Astrocyte (in vitro differentiated cells and primary cell): ENCODE results near the gene TOM1L2. TPM values are rescaled to one million over a fixed set of nuclear protein-coding genes. Genes with fewer than 3 reads are reported as not detected.

Source experiments
- DNase-seq: peaks from one replicate; pipeline ENCODE4 v3.0.0-alpha.2; 2010; ENCODE audit warnings: low read depth
- FAIRE-seq: peaks from 2 replicates; lab custom pipeline; 2011; peaks lifted over from hg19 to GRCh38; lab: Jason Lieb, UNC
- H2AFZ ChIP-seq: 2 replicates; pipeline ENCODE4 v1.6.0; 2012; ENCODE audit warnings: low read depth, low read length, inconsistent platforms
- H3K27ac ChIP-seq: 2 replicates; pipeline ENCODE4 v1.5.1; 2011; ENCODE audit warnings: low read depth, low read length, inconsistent platforms
- H3K27me3 ChIP-seq: 2 replicates; pipeline ENCODE4 v1.6.0; 2011; ENCODE audit warnings: low read length, inconsistent platforms; ENCODE audit not compliant: insufficient read depth
- H3K36me3 ChIP-seq: 2 replicates; pipeline ENCODE4 v1.5.1; 2011; ENCODE audit warnings: low read length, inconsistent platforms; ENCODE audit not compliant: insufficient read depth
- H3K4me1 ChIP-seq: 2 replicates; pipeline ENCODE4 v1.5.1; 2011; ENCODE audit warnings: low read length, inconsistent platforms; ENCODE audit not compliant: insufficient read depth
- H3K4me2 ChIP-seq: 2 replicates; pipeline ENCODE4 v1.6.0; 2012; ENCODE audit warnings: low read length, inconsistent platforms
- H3K4me3 ChIP-seq: 2 replicates; pipeline ENCODE4 v1.5.1; 2011; ENCODE audit warnings: low read depth, mild to moderate bottlenecking, low read length, inconsistent platforms; ENCODE audit not compliant: insufficient read depth
- H3K79me2 ChIP-seq: 2 replicates; pipeline ENCODE4 v1.6.0; 2012; ENCODE audit warnings: mild to moderate bottlenecking, low read length, inconsistent platforms; ENCODE audit not compliant: insufficient read depth
- H3K9ac ChIP-seq: 2 replicates; pipeline ENCODE4 v1.6.0; 2012; ENCODE audit warnings: mild to moderate bottlenecking, low read length, inconsistent platforms
- H3K9me3 ChIP-seq: 2 replicates; pipeline ENCODE4 v1.5.1; 2012; ENCODE audit warnings: low read depth, mild to moderate bottlenecking, low read length, inconsistent platforms; ENCODE audit not compliant: insufficient read depth
- H4K20me1 ChIP-seq: 2 replicates; pipeline ENCODE4 v1.6.0; 2012; ENCODE audit warnings: low read length, inconsistent platforms; ENCODE audit not compliant: insufficient read depth
- H3K27ac Mint-ChIP-seq: one replicate; pipeline ENCODE4 v1.8.0; 2021; ENCODE audit warnings: mild to moderate bottlenecking, mixed read lengths; ENCODE audit not compliant: unreplicated experiment
- H3K27me3 Mint-ChIP-seq: one replicate; pipeline ENCODE4 v1.8.0; 2021; ENCODE audit warnings: low read depth, mixed read lengths; ENCODE audit not compliant: unreplicated experiment
- H3K36me3 Mint-ChIP-seq: one replicate; pipeline ENCODE4 v1.8.0; 2021; ENCODE audit warnings: low read depth, mixed read lengths; ENCODE audit not compliant: unreplicated experiment
- H3K4me1 Mint-ChIP-seq: one replicate; pipeline ENCODE4 v1.8.0; 2021; ENCODE audit warnings: low read depth, mixed read lengths; ENCODE audit not compliant: unreplicated experiment
- H3K4me3 Mint-ChIP-seq: one replicate; pipeline ENCODE4 v1.8.0; 2021; ENCODE audit warnings: mild to moderate bottlenecking, moderate library complexity, mixed read lengths; ENCODE audit not compliant: unreplicated experiment
- H3K9me3 Mint-ChIP-seq: one replicate; pipeline ENCODE4 v1.8.0; 2021; ENCODE audit warnings: mild to moderate bottlenecking, mixed read lengths; ENCODE audit not compliant: unreplicated experiment
- EZH2 ChIP-seq: IDR thresholded peaks from 2 replicates; pipeline ENCODE4 v1.6.1; 2012; ENCODE audit warnings: mild to moderate bottlenecking, low read length, inconsistent platforms; ENCODE audit not compliant: insufficient read depth
- total RNA-seq: library from RNA; stranded (reverse); gene quantifications from 2 replicates; pipeline ENCODE4 v1.2.1, GENCODE V29; 2021
- TF ChIP-seq, protein P1 (sequence below): IDR thresholded peaks from 2 replicates; pipeline ENCODE4 v1.5.1; 2011; ENCODE audit warnings: low read depth, mild to moderate bottlenecking, inconsistent platforms, low read length, moderate library complexity; ENCODE audit not compliant: insufficient read depth

TOM1L2 gene
- total RNA-seq, 1 donor from 2014 or later: 54.4 TPM

DNA sequence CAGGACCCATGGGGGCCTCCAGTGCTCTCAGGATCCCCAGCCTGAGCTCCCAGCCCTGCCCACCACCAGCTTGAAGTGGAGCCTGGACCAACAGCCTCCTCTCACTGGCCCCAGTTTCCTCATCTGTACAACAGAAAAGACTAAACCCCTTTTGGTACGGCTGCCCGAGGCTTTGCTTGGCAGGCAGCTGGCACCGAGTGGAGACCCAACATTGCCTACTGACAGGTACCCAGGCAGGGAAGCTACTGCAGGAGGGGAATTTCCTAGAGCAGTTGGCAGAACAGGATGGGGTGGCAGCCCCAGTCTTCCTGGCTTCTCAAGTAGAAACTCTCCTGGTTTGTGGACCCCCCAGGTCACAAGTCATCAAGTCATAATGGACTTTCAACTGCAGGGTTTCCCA is 149.6 kb downstream of the TOM1L2 start:
- peaks cover 5% of the 10 kb centered on the region for H3K36me3 Mint-ChIP-seq
- Histone ChIP-seq H4K20me1 (peaks cover 85% of the 10 kb centered on the region), H3K27ac (no peak overlapping the region), H3K27me3 (no peaks in the 10 kb centered on the region), H2AFZ (no peak overlapping the region), H3K79me2 (peaks cover 66% of the 10 kb centered on the region), H3K9me3 (no peaks in the 10 kb centered on the region), H3K4me3 (peak overlapping the region; percentile 29), H3K4me1 (peaks cover 52% of the 10 kb centered on the region), H3K9ac (peak overlapping the region; percentile 34), H3K36me3 (peaks cover 13% of the 10 kb centered on the region), H3K4me2 (peak overlapping the region; percentile 81)
- DNase-seq: no peak
- H3K27ac Mint-ChIP-seq: peak overlapping the region; percentile 58
- no peak for FAIRE-seq
- peaks cover 35% of the 10 kb centered on the region for H3K4me1 Mint-ChIP-seq
- TF ChIP-seq, protein P1, sequence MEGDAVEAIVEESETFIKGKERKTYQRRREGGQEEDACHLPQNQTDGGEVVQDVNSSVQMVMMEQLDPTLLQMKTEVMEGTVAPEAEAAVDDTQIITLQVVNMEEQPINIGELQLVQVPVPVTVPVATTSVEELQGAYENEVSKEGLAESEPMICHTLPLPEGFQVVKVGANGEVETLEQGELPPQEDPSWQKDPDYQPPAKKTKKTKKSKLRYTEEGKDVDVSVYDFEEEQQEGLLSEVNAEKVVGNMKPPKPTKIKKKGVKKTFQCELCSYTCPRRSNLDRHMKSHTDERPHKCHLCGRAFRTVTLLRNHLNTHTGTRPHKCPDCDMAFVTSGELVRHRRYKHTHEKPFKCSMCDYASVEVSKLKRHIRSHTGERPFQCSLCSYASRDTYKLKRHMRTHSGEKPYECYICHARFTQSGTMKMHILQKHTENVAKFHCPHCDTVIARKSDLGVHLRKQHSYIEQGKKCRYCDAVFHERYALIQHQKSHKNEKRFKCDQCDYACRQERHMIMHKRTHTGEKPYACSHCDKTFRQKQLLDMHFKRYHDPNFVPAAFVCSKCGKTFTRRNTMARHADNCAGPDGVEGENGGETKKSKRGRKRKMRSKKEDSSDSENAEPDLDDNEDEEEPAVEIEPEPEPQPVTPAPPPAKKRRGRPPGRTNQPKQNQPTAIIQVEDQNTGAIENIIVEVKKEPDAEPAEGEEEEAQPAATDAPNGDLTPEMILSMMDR: no peak
- no peak for TF ChIP-seq EZH2
- H3K27me3 Mint-ChIP-seq: no peaks in the 10 kb centered on the region
- peaks cover 2% of the 10 kb centered on the region for H3K9me3 Mint-ChIP-seq
- H3K4me3 Mint-ChIP-seq: no peak overlapping the region

DNA sequence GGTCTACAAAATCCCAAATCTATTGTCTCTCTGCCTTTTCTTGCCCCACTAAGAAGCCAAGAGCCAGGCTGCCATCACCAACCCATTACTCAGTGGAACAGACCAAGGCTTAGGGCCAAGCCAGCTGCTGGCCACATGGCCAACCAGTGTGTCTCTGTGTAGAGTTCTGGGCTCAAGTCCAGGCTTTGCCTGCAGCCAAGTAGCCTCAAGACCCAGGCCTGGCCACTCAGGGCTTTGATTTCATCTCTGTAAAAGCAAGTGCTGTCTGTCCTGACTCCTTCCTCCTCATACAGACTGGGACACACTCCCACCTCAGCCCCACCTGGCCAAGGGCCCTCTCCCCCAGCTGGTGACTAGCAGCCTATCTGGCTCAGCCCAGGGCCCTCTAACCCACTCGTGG is 150.0 kb downstream of the TOM1L2 start:
- no peak for FAIRE-seq
- Histone ChIP-seq H3K27me3 (no peaks in the 10 kb centered on the region), H4K20me1 (peaks cover 85% of the 10 kb centered on the region), H3K9me3 (no peaks in the 10 kb centered on the region), H3K4me2 (peak overlapping the region; percentile 81), H3K4me3 (peak overlapping the region; percentile 25), H3K79me2 (peaks cover 62% of the 10 kb centered on the region), H2AFZ (no peak overlapping the region), H3K4me1 (peaks cover 52% of the 10 kb centered on the region), H3K27ac (no peak overlapping the region), H3K9ac (peak overlapping the region; percentile 34), H3K36me3 (peaks cover 14% of the 10 kb centered on the region)
- peak overlapping the region; percentile 58 for H3K27ac Mint-ChIP-seq
- peaks cover 5% of the 10 kb centered on the region for H3K36me3 Mint-ChIP-seq
- H3K9me3 Mint-ChIP-seq: peaks cover 2% of the 10 kb centered on the region
- no peak for TF ChIP-seq EZH2
- TF ChIP-seq, protein P1: no peak
- H3K27me3 Mint-ChIP-seq: no peaks in the 10 kb centered on the region
- no peak overlapping the region for H3K4me3 Mint-ChIP-seq
- peak; percentile 87 for DNase-seq
- peaks cover 35% of the 10 kb centered on the region for H3K4me1 Mint-ChIP-seq

DNA sequence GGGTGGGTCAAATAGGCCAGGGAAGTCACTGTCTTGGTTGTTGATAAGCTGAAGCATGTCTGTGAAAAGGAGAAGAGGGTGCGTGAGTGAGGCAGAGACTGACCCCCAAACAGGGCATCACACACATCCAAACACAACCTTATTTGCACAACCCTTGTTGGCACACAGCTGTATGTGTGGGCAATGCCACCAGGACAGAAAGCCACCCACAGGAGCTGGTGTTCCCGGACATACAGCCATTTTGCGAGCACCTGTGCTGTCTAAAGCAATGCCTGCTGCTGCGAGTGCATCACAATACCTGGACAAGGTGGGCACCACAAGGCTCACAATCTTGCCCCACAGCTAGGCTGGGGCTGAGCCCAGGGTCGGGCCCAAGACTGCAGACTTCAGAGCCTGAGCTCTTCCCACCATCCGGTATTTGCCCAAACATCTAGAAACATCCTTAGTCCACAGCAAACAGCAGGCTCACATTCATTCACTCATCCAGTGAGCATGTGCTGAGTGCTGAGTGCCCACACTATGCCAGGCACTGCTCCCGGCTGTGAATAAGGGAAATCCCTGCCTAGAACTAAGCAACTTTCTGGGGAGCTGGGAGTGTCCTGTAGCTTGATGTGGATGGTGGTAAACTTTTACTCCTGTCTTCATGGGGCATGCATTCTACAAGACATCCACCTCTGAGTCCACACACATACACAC is 151.6 kb downstream of the TOM1L2 start:
- Histone ChIP-seq H3K27ac (no peak overlapping the region), H3K9me3 (no peaks in the 10 kb centered on the region), H3K79me2 (peaks cover 47% of the 10 kb centered on the region), H3K4me3 (no peak overlapping the region), H3K9ac (peak overlapping the region; percentile 16), H3K27me3 (no peaks in the 10 kb centered on the region), H3K4me2 (peak overlapping the region; percentile 54), H4K20me1 (peaks cover 81% of the 10 kb centered on the region), H3K36me3 (peaks cover 14% of the 10 kb centered on the region), H3K4me1 (peaks cover 52% of the 10 kb centered on the region), H2AFZ (no peak overlapping the region)
- Mint-ChIP-seq H3K4me3 (no peak overlapping the region), H3K27me3 (no peaks in the 10 kb centered on the region), H3K4me1 (peaks cover 34% of the 10 kb centered on the region), H3K27ac (peak overlapping the region; percentile 41), H3K9me3 (peaks cover 2% of the 10 kb centered on the region), H3K36me3 (peaks cover 5% of the 10 kb centered on the region)
- TF ChIP-seq, protein P1: no peak
- no peak for TF ChIP-seq EZH2
- no peak for DNase-seq
- no peak for FAIRE-seq
